ENCODE data around the gene CFI. TPM values are rescaled to one million over a fixed set of nuclear protein-coding genes. Genes with fewer than 3 reads are reported as not detected.

CFI gene
- total RNA-seq, 1 experiment from 2014 or later: 0.33 TPM

DNA sequence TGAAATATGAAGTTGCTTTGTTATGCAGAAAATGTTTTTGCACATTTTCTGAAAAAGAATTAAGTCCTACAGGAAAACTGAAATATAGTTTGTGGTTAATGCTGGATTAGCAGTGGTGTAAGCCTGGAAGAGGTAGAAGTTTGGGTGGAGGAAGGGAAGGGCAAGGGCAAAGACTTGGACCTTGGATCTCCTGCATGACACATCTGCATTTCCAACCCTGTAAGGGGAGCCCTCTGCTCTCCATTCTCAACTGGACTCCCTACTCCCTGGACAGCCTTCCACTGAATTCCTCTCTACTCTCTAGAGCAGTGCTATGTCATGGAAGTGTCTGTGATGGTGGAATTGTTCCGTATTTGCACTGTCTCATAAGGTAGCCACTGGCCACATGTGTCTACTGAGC lies 103.1 kb downstream of the CFI start:
- intact Hi-C loops (cut with micrococcal nuclease; ENCODE audit: unreplicated experiment) (no loop called here), in situ Hi-C loops (cut with HindIII; ENCODE audit: low pct_unique_long_range_greater_than_20kb, low sequenced_read_pairs) (no loop called here)
- TF ChIP-seq TCF7L2 (IDR thresholded peaks at IDR 0.05; ENCODE audit: low read depth, low read length): no peak
- Histone ChIP-seq H3K27me3 (ENCODE audit: control insufficient read depth, insufficient read depth, low read length) (no peaks in the 10 kb centered on the region), H3K9me3 (ENCODE audit: control insufficient read depth, insufficient read depth, low read depth, low read length) (no peaks in the 10 kb centered on the region), H3K27ac (ENCODE audit: low read length) (no peak overlapping the region), H3K4me1 (ENCODE audit: control insufficient read depth, insufficient read depth, low read length) (peaks cover 8% of the 10 kb centered on the region; the same call in 1 of the 2 replicates), H3K4me3 (ENCODE audit: low read depth in 2 of 2, low read length in 2 of 2) (no peak overlapping the region), H3K36me3 (ENCODE audit: control insufficient read depth, insufficient read depth, low read length) (no peaks in the 10 kb centered on the region)
- DNase-seq (ENCODE audit: low read depth, low spot score) (no peak), ATAC-seq (no peak)
- ChIA-PET CTCF (no interaction called here), POLR2A (no interaction called here)
- BruUV-seq (replicated peaks): no TSS peak

DNA sequence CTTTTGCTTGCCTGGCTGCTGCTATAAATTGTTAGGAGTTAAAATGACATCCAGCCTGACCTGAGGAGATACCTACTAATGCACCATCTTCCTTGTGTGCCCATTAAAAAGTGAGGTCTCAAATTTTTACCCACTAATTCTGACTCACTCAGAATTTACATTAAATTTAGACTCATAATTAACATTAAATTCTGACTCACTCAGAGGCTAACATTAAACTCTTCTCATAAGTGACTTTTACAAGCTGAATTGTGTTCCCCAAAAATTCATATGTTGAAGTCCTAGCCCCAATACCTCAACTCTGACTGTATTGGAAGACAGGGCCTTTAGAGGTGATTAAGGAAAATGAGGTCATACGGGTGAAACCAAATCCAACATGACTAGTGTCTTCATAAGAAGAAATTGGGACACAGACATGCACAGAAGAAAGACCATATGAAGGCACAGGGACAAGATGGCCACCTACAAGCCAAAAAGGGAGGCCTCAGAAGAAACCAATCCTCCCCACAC lies 110.3 kb downstream of the CFI start:
- Histone ChIP-seq H3K4me3 (ENCODE audit: low read depth in 2 of 2, low read length in 2 of 2) (no peak overlapping the region), H3K27me3 (ENCODE audit: control insufficient read depth, insufficient read depth, low read length) (no peaks in the 10 kb centered on the region), H3K4me1 (ENCODE audit: control insufficient read depth, insufficient read depth, low read length) (no peaks in the 10 kb centered on the region), H3K36me3 (ENCODE audit: control insufficient read depth, insufficient read depth, low read length) (no peaks in the 10 kb centered on the region; the same call in 1 of the 2 replicates), H3K9me3 (ENCODE audit: control insufficient read depth, insufficient read depth, low read depth, low read length) (no peaks in the 10 kb centered on the region), H3K27ac (ENCODE audit: low read length) (no peak overlapping the region)
- CTCF ChIA-PET: no interaction called here
- TF ChIP-seq SIN3A (IDR thresholded peaks at IDR 0.05; ENCODE audit: borderline replicate concordance, insufficient read depth, low read depth, low read length) (no peak), POLR2AphosphoS5 (IDR thresholded peaks at IDR 0.05; ENCODE audit: low read depth, low read length) (no peak), TCF7L2 (IDR thresholded peaks at IDR 0.05; ENCODE audit: low read depth, low read length) (no peak)
- TF ChIP-seq, protein P1, sequence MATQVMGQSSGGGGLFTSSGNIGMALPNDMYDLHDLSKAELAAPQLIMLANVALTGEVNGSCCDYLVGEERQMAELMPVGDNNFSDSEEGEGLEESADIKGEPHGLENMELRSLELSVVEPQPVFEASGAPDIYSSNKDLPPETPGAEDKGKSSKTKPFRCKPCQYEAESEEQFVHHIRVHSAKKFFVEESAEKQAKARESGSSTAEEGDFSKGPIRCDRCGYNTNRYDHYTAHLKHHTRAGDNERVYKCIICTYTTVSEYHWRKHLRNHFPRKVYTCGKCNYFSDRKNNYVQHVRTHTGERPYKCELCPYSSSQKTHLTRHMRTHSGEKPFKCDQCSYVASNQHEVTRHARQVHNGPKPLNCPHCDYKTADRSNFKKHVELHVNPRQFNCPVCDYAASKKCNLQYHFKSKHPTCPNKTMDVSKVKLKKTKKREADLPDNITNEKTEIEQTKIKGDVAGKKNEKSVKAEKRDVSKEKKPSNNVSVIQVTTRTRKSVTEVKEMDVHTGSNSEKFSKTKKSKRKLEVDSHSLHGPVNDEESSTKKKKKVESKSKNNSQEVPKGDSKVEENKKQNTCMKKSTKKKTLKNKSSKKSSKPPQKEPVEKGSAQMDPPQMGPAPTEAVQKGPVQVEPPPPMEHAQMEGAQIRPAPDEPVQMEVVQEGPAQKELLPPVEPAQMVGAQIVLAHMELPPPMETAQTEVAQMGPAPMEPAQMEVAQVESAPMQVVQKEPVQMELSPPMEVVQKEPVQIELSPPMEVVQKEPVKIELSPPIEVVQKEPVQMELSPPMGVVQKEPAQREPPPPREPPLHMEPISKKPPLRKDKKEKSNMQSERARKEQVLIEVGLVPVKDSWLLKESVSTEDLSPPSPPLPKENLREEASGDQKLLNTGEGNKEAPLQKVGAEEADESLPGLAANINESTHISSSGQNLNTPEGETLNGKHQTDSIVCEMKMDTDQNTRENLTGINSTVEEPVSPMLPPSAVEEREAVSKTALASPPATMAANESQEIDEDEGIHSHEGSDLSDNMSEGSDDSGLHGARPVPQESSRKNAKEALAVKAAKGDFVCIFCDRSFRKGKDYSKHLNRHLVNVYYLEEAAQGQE (IDR thresholded peaks at IDR 0.05; ENCODE audit: insufficient read depth in 1 of 2, low read depth in 2 of 2, low read length in 1 of 2): no peak
- TF ChIP-seq, protein P2, sequence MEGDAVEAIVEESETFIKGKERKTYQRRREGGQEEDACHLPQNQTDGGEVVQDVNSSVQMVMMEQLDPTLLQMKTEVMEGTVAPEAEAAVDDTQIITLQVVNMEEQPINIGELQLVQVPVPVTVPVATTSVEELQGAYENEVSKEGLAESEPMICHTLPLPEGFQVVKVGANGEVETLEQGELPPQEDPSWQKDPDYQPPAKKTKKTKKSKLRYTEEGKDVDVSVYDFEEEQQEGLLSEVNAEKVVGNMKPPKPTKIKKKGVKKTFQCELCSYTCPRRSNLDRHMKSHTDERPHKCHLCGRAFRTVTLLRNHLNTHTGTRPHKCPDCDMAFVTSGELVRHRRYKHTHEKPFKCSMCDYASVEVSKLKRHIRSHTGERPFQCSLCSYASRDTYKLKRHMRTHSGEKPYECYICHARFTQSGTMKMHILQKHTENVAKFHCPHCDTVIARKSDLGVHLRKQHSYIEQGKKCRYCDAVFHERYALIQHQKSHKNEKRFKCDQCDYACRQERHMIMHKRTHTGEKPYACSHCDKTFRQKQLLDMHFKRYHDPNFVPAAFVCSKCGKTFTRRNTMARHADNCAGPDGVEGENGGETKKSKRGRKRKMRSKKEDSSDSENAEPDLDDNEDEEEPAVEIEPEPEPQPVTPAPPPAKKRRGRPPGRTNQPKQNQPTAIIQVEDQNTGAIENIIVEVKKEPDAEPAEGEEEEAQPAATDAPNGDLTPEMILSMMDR (IDR thresholded peaks at IDR 0.05): no peak
- intact Hi-C loops (cut with micrococcal nuclease; ENCODE audit: unreplicated experiment) (no loop called here), in situ Hi-C loops (cut with HindIII; ENCODE audit: low pct_unique_long_range_greater_than_20kb, low sequenced_read_pairs) (no loop called here)
- DNase-seq (ENCODE audit: low read depth, low spot score): no peak
- no TSS peak for BruUV-seq (replicated peaks)
- POLR2A ChIA-PET: interaction anchor here (0.6 kb wide), 1 partner anchor 222 kb away, joined by 3 read pairs; no protein-coding TSS in a partner anchor
- ATAC-seq: no peak

Other genes with a start within 250 kb of the CFI start
- 24.1 TPM for gene MCUB, start 241.8 kb downstream of the CFI start, total RNA-seq (2021; ENCODE audit: unreplicated experiment)
- gene CASP6, start 98.6 kb downstream of the CFI start, total RNA-seq (2021; ENCODE audit: unreplicated experiment): 15.2 TPM
- 20.7 TPM for gene PLA2G12A, start 71.9 kb downstream of the CFI start, total RNA-seq (2021; ENCODE audit: unreplicated experiment)
- 23.6 TPM for gene GAR1, start 13.8 kb upstream of the CFI start, total RNA-seq (2021; ENCODE audit: unreplicated experiment)
- 0.15 TPM for gene RRH, start 26.0 kb upstream of the CFI start, total RNA-seq (2021; ENCODE audit: unreplicated experiment)
- gene LRIT3, start 46.1 kb upstream of the CFI start, total RNA-seq (2021; ENCODE audit: unreplicated experiment): 0.05 TPM
- gene EGF, start 110.9 kb upstream of the CFI start, total RNA-seq (2021; ENCODE audit: unreplicated experiment): not detected